ENCODE measurements around the gene ITLN2.
"Not testable (repeated sequence)": the region's sequence is repeated elsewhere in the genome, so short reads cannot be mapped to it uniquely, and the experiment has no call there.

DNA sequence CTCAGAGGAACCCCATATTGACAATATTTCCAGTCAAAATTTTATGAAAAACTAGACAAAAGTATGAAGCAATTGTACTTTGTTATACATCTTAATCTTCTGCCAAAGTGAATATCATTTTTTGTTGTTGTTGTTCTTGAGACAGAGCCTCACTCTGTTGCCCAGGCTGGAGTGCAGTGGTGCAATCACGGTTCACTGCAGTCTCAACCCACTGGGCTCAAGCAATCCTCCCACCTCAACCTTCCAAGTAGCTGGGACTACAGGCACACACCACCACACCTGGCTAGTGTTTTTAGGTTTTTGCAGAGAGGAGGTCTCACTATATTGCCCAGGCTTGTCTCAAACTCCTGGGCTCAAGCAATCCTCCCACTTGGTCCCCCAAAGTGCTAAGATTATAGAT, 52.4 kb downstream of the ITLN2 start:
- TF ChIP-seq POLR2A (IDR thresholded peaks at IDR 0.05; ENCODE audit: low read depth, low read length); POLR2AphosphoS5 (IDR thresholded peaks at IDR 0.05; ENCODE audit: insufficient read depth, low read depth, low read length); EZH2 (IDR thresholded peaks at IDR 0.05; ENCODE audit: borderline replicate concordance, low read depth, low read length, severe bottlenecking); JUN (IDR thresholded peaks at IDR 0.05; ENCODE audit: borderline replicate concordance, insufficient read depth, insufficient read length, low read depth); MYC (IDR thresholded peaks at IDR 0.05; ENCODE audit: low read depth, low read length); FOS (IDR thresholded peaks at IDR 0.05; ENCODE audit: borderline replicate concordance, insufficient read depth, low read length); GATA2 (IDR thresholded peaks at IDR 0.05; ENCODE audit: insufficient read depth, insufficient read length, low read depth, low read length): not testable (repeated sequence)
- TF ChIP-seq, protein P1, sequence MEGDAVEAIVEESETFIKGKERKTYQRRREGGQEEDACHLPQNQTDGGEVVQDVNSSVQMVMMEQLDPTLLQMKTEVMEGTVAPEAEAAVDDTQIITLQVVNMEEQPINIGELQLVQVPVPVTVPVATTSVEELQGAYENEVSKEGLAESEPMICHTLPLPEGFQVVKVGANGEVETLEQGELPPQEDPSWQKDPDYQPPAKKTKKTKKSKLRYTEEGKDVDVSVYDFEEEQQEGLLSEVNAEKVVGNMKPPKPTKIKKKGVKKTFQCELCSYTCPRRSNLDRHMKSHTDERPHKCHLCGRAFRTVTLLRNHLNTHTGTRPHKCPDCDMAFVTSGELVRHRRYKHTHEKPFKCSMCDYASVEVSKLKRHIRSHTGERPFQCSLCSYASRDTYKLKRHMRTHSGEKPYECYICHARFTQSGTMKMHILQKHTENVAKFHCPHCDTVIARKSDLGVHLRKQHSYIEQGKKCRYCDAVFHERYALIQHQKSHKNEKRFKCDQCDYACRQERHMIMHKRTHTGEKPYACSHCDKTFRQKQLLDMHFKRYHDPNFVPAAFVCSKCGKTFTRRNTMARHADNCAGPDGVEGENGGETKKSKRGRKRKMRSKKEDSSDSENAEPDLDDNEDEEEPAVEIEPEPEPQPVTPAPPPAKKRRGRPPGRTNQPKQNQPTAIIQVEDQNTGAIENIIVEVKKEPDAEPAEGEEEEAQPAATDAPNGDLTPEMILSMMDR (IDR thresholded peaks at IDR 0.05; ENCODE audit: extremely low read depth in 1 of 2, insufficient read depth in 1 of 2, low read depth in 1 of 2, low read length in 2 of 2), result not testable (repeated sequence)
- TF ChIP-seq, protein P2, sequence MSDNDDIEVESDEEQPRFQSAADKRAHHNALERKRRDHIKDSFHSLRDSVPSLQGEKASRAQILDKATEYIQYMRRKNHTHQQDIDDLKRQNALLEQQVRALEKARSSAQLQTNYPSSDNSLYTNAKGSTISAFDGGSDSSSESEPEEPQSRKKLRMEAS (IDR thresholded peaks at IDR 0.05; ENCODE audit: insufficient read depth, insufficient read length), result not testable (repeated sequence)
